ENCODE results near the gene TMEM123. TPM values are rescaled to one million over a fixed set of nuclear protein-coding genes. Genes with fewer than 3 reads are reported as not detected.

Gene TMEM123
- total and polyA plus RNA-seq, 4 donors, result 125 to 164 (median 153) TPM

DNA sequence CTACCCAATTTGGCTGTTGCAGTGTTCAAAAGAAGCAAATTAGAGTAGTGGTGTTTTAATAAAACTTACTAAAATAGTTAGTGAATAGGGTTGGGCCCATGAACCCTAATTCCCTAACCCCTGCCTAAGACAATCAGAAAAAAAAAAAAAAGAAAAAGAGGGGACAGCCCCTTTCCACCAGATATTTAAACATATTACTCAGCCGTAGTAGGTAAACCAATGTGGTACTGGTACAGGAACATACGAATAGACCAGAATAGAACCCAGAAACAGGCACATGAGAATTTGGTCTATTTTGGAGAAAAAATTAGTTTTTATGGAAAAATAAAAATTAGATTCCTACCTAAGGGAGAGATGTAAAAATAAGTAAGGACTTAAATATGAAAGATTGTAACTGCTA lies 39.4 kb upstream of the TMEM123 start:
- no peak for DNase-seq (ENCODE audit: low read depth in 4 of 6, low spot score in 6 of 6)
- 80% methylated on average over 1 of the region's 2 CpGs for WGBS (ENCODE audit: insufficient coverage)
- H3K4me1 ChIP-seq (ENCODE audit: control insufficient read depth, insufficient read depth, low read length), result peaks cover 3% of the 10 kb centered on the region
- no peak overlapping the region for H3K4me3 ChIP-seq (ENCODE audit: low read depth, low read length)
- H3K36me3 ChIP-seq (ENCODE audit: control insufficient read depth, insufficient read depth, low read length), result no peaks in the 10 kb centered on the region
- no peak overlapping the region for H3K27ac ChIP-seq (ENCODE audit: low read depth, low read length)
- no peaks in the 10 kb centered on the region for H3K9me3 ChIP-seq (ENCODE audit: control insufficient read depth, insufficient read depth, low read length)
- peaks cover 3% of the 10 kb centered on the region for H3K27me3 ChIP-seq (ENCODE audit: control insufficient read depth, insufficient read depth, low read length)

DNA sequence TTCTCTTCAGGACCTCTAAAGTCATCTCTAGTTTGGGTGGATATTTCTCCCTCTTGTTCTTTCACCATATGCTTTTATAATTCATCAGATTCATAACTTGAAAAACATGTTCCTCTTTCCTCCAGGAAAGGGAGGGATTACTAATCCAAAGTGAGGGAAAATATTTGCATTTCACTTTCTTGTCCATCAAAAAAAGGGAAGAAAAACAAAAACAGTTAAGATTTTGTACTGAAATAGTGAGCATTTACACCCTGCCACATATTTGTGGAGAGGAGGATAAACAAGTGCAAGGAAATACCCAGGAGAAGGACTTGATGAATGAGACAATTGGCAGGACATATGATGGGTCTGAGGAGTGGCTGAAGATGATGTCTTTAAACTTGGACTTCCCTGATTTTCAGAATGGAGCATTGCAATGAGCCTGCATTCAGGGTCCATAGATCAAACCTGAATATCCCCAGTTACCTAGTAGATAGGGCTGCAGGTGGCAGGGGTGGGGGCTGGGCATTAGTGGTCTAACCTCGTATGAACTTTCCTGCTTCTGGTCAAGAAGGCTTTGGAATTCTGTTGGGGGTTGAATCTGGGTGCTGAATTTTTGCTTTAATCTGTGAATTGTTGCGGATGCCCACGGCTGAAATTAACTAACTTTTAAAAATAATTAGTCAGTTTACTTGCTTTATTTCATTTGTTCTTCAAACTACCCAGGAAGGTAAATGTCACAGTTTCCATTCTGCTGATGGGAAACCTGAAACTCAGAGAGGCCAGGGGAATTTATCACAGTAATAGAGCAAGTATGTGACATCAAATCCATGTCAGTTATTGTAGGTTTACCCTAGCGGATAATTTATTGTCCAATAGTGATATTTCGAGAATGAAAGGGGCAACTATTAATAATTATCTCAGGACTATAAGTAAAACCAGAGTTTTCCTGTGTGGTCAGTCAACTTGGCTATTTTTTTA lies 36.9 kb upstream of the TMEM123 start:
- no peaks in the 10 kb centered on the region for H3K4me1 ChIP-seq (ENCODE audit: control insufficient read depth, insufficient read depth, low read length)
- no peaks in the 10 kb centered on the region for H3K27me3 ChIP-seq (ENCODE audit: control insufficient read depth, insufficient read depth, low read length)
- H3K27ac ChIP-seq (ENCODE audit: low read depth, low read length), result no peak overlapping the region
- no peaks in the 10 kb centered on the region for H3K9me3 ChIP-seq (ENCODE audit: control insufficient read depth, insufficient read depth, low read length)
- no peaks in the 10 kb centered on the region for H3K36me3 ChIP-seq (ENCODE audit: control insufficient read depth, insufficient read depth, low read length)
- no peak for DNase-seq (ENCODE audit: low read depth in 4 of 6, low spot score in 6 of 6)
- 80% methylated on average over 1 of the region's 5 CpGs for WGBS (ENCODE audit: insufficient coverage)
- no peak overlapping the region for H3K4me3 ChIP-seq (ENCODE audit: low read depth, low read length)

DNA sequence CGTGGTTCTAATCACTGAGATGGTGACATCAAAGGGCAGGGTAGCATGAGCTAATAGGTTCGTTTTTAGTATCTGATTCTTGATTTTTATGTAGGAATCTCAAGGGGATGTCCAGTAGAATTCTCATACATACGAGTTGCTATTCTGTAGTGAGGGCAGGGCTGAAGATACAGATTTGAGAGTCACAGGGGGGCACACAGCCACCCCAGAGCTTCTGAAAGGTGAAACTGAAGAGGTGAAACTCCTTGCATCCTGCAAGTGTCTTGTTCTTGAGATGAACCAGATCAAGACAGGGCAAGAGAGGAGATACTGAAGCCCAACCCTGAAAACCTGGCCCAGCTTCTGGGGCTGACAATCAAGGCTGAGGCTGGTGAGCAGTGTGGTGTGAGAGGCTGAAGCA lies 35.6 kb upstream of the TMEM123 start:
- H3K9me3 ChIP-seq (ENCODE audit: control insufficient read depth, insufficient read depth, low read length), result no peaks in the 10 kb centered on the region

DNA sequence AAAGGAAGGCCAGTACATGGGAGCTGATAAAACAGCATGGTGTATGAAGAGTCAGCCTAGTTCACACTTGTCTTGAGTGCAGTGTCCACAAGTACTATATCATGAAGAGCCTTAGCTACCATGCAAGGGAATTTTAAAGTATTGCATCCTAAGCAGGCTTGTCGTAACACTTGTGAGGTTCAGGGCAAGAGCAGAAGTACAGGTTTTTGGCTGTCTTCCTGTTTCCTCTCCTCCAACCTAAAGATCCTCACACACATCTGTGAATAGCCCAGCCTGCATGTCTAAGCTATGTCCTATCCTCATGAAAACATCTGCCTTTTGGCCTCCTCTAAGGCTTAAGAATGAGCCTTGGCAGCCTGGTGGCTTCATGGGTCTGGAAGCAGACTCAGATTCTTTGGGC lies 34.6 kb upstream of the TMEM123 start:
- no peak for DNase-seq (ENCODE audit: low read depth in 4 of 6, low spot score in 6 of 6)
- H3K4me3 ChIP-seq (ENCODE audit: low read depth, low read length), result no peak overlapping the region
- 0% methylated on average over 1 of the region's 1 CpG for WGBS (ENCODE audit: insufficient coverage)

More for the DNA sequence above, 35.6 kb upstream of the TMEM123 start:
- no peak for DNase-seq (ENCODE audit: low read depth in 4 of 6, low spot score in 6 of 6)
- no peak overlapping the region for H3K27ac ChIP-seq (ENCODE audit: low read depth, low read length)
- no peaks in the 10 kb centered on the region for H3K27me3 ChIP-seq (ENCODE audit: control insufficient read depth, insufficient read depth, low read length)
- 100% methylated on average over 3 of the region's 3 CpGs for WGBS (ENCODE audit: insufficient coverage)
- no peak overlapping the region for H3K4me3 ChIP-seq (ENCODE audit: low read depth, low read length)
- no peaks in the 10 kb centered on the region for H3K4me1 ChIP-seq (ENCODE audit: control insufficient read depth, insufficient read depth, low read length)
- H3K36me3 ChIP-seq (ENCODE audit: control insufficient read depth, insufficient read depth, low read length), result no peaks in the 10 kb centered on the region

DNA sequence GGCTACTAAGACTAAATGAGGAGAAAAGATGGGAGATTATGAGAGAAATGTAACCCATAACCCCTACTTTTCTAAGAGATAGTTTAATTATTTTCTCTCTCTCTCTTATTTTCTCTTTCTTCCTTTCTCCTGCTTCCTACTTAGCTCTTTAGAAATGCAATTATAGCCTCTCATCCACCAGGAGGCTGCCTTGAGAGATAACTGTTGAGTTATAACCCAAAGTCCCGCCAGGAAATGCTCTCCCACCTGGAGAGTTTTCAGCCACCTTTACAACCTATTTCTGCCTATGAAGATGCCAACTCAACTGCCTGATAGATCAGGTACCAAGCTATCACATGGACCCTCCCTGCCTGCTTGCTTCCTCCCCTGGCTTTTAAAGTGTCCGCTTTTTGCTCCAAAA lies 34.0 kb upstream of the TMEM123 start:
- H3K4me1 ChIP-seq (ENCODE audit: control insufficient read depth, insufficient read depth, low read length), result no peaks in the 10 kb centered on the region
- no peak for DNase-seq (ENCODE audit: low read depth in 4 of 6, low spot score in 6 of 6)
- WGBS (ENCODE audit: insufficient coverage), result 100% methylated on average over 1 of the region's 2 CpGs
- no peaks in the 10 kb centered on the region for H3K27me3 ChIP-seq (ENCODE audit: control insufficient read depth, insufficient read depth, low read length)
- no peak overlapping the region for H3K27ac ChIP-seq (ENCODE audit: low read depth, low read length)
- no peaks in the 10 kb centered on the region for H3K36me3 ChIP-seq (ENCODE audit: control insufficient read depth, insufficient read depth, low read length)
- H3K9me3 ChIP-seq (ENCODE audit: control insufficient read depth, insufficient read depth, low read length), result no peaks in the 10 kb centered on the region
- H3K4me3 ChIP-seq (ENCODE audit: low read depth, low read length), result no peak overlapping the region

More for the DNA sequence above, 34.6 kb upstream of the TMEM123 start:
- H3K27ac ChIP-seq (ENCODE audit: low read depth, low read length), result no peak overlapping the region
- no peaks in the 10 kb centered on the region for H3K36me3 ChIP-seq (ENCODE audit: control insufficient read depth, insufficient read depth, low read length)
- no peaks in the 10 kb centered on the region for H3K4me1 ChIP-seq (ENCODE audit: control insufficient read depth, insufficient read depth, low read length)
- H3K27me3 ChIP-seq (ENCODE audit: control insufficient read depth, insufficient read depth, low read length), result no peaks in the 10 kb centered on the region
- H3K9me3 ChIP-seq (ENCODE audit: control insufficient read depth, insufficient read depth, low read length), result no peaks in the 10 kb centered on the region

DNA sequence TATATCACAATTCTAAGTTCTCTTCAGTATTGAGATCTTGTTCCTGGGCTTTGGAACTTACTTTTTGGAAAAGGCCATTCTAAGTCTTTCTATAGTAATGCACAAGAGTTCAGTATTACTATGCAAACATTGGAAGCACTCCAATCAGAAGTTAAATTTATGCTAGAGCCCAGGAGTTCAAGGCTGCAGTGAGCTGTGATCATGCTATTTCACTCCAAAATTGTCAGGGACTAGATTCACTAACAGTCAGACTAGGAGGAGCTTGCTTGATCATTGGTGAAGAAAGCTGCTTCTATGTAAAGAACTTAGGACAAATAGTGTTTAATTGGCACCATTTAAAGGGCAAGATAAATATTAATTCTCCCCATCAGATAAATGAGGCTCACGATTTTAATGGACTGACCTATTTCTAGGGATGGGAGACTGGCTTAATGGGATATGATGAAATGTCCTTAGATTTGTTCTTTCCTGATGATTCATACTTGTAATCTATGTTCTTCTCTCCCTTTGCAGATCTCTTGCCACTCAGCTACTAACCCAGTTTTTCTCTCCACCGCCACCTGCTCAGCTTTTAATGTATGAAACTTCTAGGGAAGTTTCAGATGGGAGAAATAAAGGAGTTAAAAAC lies 32.6 kb upstream of the TMEM123 start:
- no peaks in the 10 kb centered on the region for H3K36me3 ChIP-seq (ENCODE audit: control insufficient read depth, insufficient read depth, low read length)
- no peaks in the 10 kb centered on the region for H3K27me3 ChIP-seq (ENCODE audit: control insufficient read depth, insufficient read depth, low read length)
- DNase-seq (ENCODE audit: low read depth in 4 of 6, low spot score in 6 of 6), result no peak
- no peak overlapping the region for H3K27ac ChIP-seq (ENCODE audit: low read depth, low read length)
- no peaks in the 10 kb centered on the region for H3K9me3 ChIP-seq (ENCODE audit: control insufficient read depth, insufficient read depth, low read length)
- H3K4me1 ChIP-seq (ENCODE audit: control insufficient read depth, insufficient read depth, low read length), result no peaks in the 10 kb centered on the region
- no CpG with 5 or more reads among the region's 2 CpGs for WGBS (ENCODE audit: insufficient coverage)
- no peak overlapping the region for H3K4me3 ChIP-seq (ENCODE audit: low read depth, low read length)

DNA sequence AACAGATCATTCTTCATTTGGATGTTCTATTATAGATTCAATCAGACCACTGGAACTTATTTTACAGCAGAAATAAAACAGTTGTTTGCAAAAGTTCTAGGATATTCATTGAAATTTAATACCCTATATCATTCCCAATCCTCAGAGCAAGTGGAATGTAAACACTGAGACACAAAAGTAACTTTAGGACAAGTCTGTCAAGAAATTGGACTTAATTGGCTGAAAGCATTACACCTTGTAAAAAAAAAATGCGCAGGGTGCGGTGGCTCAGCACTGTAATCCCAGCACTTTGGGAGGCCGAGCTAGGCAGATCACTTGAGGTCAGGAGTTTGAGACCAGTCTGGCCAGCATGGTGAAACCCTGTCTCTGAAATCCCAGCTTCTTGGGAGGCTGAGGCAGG lies 29.9 kb upstream of the TMEM123 start:
- Histone ChIP-seq H3K27me3 (ENCODE audit: control insufficient read depth, insufficient read depth, low read length) (no peaks in the 10 kb centered on the region), H3K9me3 (ENCODE audit: control insufficient read depth, insufficient read depth, low read length) (no peaks in the 10 kb centered on the region), H3K4me1 (ENCODE audit: control insufficient read depth, insufficient read depth, low read length) (no peaks in the 10 kb centered on the region), H3K4me3 (ENCODE audit: low read depth, low read length) (no peak overlapping the region), H3K27ac (ENCODE audit: low read depth, low read length) (no peak overlapping the region), H3K36me3 (ENCODE audit: control insufficient read depth, insufficient read depth, low read length) (no peaks in the 10 kb centered on the region)
- DNase-seq (ENCODE audit: low read depth in 4 of 6, low spot score in 6 of 6), result no peak
- 95% methylated on average over 2 of the region's 3 CpGs for WGBS (ENCODE audit: insufficient coverage)

DNA sequence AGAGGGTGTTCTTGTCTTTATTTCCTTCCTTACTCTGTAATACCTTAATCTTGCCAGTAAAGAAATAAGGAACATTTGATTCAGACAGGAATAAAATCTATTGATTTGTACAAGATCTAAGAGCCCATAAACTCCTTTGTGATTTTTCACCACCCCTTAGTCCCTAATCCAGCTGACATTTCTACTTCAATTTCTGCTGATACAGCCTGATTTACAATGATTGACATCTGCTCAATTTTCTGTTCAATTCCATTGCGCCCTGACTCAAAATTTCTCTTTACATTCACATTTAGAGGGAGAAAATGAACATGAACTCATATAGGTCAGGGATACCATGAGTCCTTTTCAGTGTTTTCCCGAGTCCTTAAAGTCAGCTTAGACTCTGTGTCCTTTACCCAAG lies 27.2 kb upstream of the TMEM123 start:
- no peak overlapping the region for H3K4me3 ChIP-seq (ENCODE audit: low read depth, low read length)
- no peaks in the 10 kb centered on the region for H3K36me3 ChIP-seq (ENCODE audit: control insufficient read depth, insufficient read depth, low read length)
- H3K4me1 ChIP-seq (ENCODE audit: control insufficient read depth, insufficient read depth, low read length), result no peaks in the 10 kb centered on the region
- DNase-seq (ENCODE audit: low read depth in 4 of 6, low spot score in 6 of 6), result no peak
- no peaks in the 10 kb centered on the region for H3K9me3 ChIP-seq (ENCODE audit: control insufficient read depth, insufficient read depth, low read length)
- no peak overlapping the region for H3K27ac ChIP-seq (ENCODE audit: low read depth, low read length)
- 100% methylated on average over 1 of the region's 2 CpGs for WGBS (ENCODE audit: insufficient coverage)
- no peaks in the 10 kb centered on the region for H3K27me3 ChIP-seq (ENCODE audit: control insufficient read depth, insufficient read depth, low read length)

DNA sequence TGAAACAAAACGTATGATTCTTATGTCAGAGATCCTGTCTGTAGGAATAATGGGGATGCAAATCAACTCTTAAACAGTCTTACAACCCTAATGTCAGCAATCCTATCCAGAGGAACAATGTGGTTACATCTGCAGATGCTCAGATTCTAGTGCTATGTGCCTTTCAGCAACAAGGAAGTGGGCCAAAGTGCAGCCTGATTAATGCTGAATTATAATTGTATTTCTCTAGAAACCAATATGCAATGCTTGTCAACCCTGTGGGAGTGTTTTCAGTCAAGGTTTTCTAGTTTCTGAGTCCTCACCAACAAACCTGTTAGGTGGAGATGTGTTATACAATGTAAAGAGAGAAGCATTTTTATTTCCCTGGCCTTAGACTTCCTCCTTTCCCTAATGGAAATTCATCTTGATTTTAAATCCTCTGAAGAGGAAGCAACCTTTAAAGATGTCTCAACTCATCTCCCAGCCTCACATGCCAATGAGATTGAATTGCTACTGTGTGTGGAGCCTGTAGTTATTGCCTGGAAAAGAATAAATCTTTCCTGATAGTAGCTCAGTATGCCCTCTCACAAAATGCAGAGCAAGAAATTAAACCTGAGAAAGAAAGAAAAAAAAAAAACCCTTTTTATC lies 26.2 kb upstream of the TMEM123 start:
- no peaks in the 10 kb centered on the region for H3K9me3 ChIP-seq (ENCODE audit: control insufficient read depth, insufficient read depth, low read length)
- H3K27ac ChIP-seq (ENCODE audit: low read depth, low read length), result no peak overlapping the region
- DNase-seq (ENCODE audit: low read depth in 4 of 6, low spot score in 6 of 6), result peak in 1 of 6 donors; percentile 38
- no CpG with 5 or more reads among the region's 1 CpG for WGBS (ENCODE audit: insufficient coverage)
- H3K27me3 ChIP-seq (ENCODE audit: control insufficient read depth, insufficient read depth, low read length), result no peaks in the 10 kb centered on the region
- H3K4me1 ChIP-seq (ENCODE audit: control insufficient read depth, insufficient read depth, low read length), result no peaks in the 10 kb centered on the region
- H3K4me3 ChIP-seq (ENCODE audit: low read depth, low read length), result no peak overlapping the region
- H3K36me3 ChIP-seq (ENCODE audit: control insufficient read depth, insufficient read depth, low read length), result no peaks in the 10 kb centered on the region
